Epithelial cell of esophagus (primary cell): ENCODE measurements around the gene VASH1.

Experiments used
- DNase-seq: peaks from one replicate; pipeline ENCODE4 v3.0.0; 2010; ENCODE audit warnings: low read depth
- H3K4me3 ChIP-seq: 2 replicates; pipeline ENCODE4 v1.5.1; 2011; ENCODE audit warnings: mild to moderate bottlenecking, low read length, control low read depth
- TF ChIP-seq, protein P1 (sequence below): IDR thresholded peaks from 2 replicates; pipeline ENCODE4 v1.5.1; 2011; ENCODE audit warnings: low read depth, mild to moderate bottlenecking, low read length, control low read depth, inconsistent platforms; ENCODE audit not compliant: insufficient read depth; ENCODE audit errors: missing control alignments

VASH1 gene

DNA sequence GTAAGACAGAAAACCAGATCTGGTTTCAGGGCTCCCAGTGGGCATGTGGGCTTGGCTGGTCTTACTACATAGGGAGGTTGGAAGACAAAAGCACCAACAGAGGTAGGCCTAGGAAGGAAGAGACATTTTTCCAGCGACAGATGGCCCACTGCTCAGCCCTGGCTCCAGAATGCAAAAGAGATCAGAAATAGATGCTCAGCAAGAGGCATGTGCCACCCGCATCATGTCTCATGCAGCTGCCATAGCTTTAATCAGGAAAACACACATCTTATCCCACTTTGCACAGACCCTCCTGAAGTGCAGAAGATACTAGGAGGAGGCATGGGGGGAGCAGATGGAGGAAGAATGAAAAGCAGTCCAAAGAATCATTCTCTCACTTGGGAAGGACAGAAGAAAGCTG, 25.3 kb downstream of the VASH1 start:
- DNase-seq = no peak
- TF ChIP-seq, protein P1, sequence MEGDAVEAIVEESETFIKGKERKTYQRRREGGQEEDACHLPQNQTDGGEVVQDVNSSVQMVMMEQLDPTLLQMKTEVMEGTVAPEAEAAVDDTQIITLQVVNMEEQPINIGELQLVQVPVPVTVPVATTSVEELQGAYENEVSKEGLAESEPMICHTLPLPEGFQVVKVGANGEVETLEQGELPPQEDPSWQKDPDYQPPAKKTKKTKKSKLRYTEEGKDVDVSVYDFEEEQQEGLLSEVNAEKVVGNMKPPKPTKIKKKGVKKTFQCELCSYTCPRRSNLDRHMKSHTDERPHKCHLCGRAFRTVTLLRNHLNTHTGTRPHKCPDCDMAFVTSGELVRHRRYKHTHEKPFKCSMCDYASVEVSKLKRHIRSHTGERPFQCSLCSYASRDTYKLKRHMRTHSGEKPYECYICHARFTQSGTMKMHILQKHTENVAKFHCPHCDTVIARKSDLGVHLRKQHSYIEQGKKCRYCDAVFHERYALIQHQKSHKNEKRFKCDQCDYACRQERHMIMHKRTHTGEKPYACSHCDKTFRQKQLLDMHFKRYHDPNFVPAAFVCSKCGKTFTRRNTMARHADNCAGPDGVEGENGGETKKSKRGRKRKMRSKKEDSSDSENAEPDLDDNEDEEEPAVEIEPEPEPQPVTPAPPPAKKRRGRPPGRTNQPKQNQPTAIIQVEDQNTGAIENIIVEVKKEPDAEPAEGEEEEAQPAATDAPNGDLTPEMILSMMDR = no peak
- no peak overlapping the region for H3K4me3 ChIP-seq

DNA sequence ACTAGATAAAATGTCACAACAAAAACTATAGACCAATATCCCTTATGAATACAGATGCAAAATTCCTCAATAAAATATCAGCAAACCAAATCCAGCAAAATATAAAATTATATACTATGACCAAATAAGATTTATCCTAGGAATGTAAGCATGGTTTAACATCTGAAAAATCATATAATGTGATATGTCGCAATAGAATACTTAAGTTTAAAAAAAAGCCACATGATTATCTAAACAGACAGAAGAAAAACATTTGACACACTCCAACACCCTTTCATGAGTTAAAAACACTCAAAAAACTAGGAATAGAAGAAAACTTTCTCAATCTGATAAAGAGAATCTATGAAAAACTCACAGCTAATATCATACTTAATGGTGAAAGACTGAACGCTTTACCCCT, 31.2 kb downstream of the VASH1 start:
- DNase-seq = no peak
- TF ChIP-seq, protein P1 = no peak

DNA sequence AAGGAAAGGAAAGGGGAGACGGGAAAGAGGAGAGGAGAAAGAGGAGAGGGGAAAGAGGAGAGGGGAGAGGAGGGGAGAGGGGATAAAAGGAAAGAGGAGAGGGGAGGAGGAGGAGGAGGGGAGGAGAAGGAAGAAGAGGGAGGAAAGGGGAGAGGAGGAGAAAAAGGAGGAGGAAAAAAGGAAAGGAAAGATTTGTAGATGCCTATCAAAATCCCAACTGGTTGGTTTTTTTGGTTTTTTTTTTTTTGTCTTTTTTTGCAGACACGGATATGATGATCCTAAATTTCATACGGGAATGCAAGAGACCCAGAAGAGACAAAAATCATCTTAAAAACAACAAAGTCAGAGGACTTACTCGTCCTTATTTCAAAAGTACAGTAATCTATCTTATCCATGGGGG, 32.1 kb downstream of the VASH1 start:
- TF ChIP-seq, protein P1 = no peak
- no peak overlapping the region for H3K4me3 ChIP-seq
- no peak for DNase-seq

More for the DNA sequence above, 31.2 kb downstream of the VASH1 start:
- no peak overlapping the region for H3K4me3 ChIP-seq

DNA sequence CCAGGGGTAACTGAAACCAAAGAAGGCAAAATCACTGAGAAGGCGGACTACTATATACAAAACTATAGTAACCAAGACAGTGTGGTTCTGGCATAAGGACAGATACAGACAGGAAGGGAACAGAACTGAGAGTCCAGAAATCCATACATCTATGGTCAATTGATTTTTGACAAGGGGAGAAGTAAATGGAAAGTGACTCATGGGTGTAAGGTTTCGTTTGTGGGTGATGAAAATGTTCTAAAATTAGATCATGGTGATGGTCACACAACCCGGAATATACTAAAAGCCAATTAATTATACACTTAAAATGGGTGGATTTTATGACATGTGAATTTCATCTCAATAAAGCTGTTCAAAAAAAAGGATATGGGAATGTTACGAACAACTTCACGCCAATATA, 32.7 kb downstream of the VASH1 start:
- TF ChIP-seq, protein P1 = no peak
- H3K4me3 ChIP-seq = no peak overlapping the region

DNA sequence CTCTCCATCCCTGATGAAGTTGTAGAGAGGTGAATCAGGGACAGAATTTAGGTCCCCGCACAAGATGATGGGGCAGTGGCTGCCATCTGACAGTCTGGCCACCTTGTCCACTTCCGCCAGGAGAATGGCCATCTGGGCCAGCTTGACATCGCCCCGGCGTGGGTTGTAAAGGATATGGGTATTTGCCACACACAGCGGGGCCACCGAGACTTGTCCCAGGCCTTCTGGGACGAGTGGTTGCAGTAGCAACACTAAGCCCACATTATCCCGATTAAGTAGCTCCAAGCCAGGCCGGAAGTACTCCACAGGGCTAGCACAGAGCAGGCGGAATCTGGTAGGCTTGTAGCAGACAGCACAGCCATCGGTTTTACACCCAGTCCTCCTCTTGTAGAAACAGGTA, 45.2 kb downstream of the VASH1 start:
- TF ChIP-seq, protein P1 = no peak
- H3K4me3 ChIP-seq = no peak overlapping the region
- no peak for DNase-seq

More for the DNA sequence above, 32.7 kb downstream of the VASH1 start:
- no peak for DNase-seq

DNA sequence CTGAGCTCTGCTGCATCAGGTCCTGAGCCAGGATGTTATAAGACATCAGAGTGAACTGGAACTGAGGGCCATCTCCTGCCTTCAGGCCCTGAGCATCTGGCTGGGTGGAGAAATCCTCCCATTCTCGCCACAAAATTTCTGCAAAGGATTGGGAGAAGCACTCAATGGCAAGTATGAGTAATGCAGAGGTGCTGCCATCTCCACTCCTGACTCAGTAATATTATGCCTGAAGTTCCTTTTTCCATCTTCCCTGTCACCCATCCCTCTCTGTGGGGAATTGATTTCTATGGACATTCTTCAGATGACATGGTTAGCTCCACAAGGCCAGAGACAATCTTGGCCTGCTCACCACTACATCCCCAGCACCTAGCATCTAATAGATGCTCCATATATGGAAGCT, 46.7 kb downstream of the VASH1 start:
- TF ChIP-seq, protein P1 = no peak
- no peak for DNase-seq
- H3K4me3 ChIP-seq = no peak overlapping the region

DNA sequence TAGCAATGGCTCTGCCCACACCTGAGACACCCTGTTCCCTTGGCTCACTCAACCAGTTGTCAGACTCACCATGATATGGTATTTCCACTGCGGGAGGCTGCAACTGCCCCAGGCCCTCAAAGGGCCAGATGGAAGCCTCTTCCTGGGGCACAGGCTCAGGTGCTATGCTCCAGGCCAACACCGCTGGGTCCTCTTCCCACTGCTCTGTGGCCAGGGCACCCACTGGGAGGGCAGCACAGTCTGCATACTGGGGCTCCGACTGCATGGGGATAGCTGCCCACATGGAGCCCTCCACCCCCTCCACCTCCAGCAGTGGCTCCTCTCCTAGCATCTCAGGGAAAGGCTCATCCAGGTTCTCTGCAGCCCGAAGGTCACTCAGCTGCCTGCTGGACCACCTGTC, 47.7 kb downstream of the VASH1 start:
- no peak overlapping the region for H3K4me3 ChIP-seq
- TF ChIP-seq, protein P1 = no peak
- no peak for DNase-seq
